Naive thymus-derived CD8-positive, alpha-beta T cell (primary cell): ENCODE measurements around the gene KIF6. TPM values are rescaled to one million over a fixed set of nuclear protein-coding genes. Genes with fewer than 3 reads are reported as not detected.

Experiments used
- ATAC-seq, 2 donors: fragments of 150-1000 bp; cut with Tn5 transposase in 1 of 2; sonication (Bioruptor Pico), chemical (Tn5 transposase) in 1 of 2; 1 replicate in 1 of 2; 2 replicates in 1 of 2; pipeline ENCODE4 v1.10.0; 2021; ENCODE audit warnings: mild to moderate bottlenecking in 2 of 2, moderate library complexity in 2 of 2
- POLR2A ChIA-PET: fragments of 350-600 bp; sonication (Branson Sonifier 250); formaldehyde crosslinking; loops from one replicate; lab custom pipeline; 2021; ENCODE audit warnings: antibody characterized with exemption; lab: Charles Lee
- DNase-seq, 10 donors: peaks; one replicate each; pipeline versions ENCODE4 v3.0.0 to v3.0.0-alpha.2; 2020 to 2022
- H3K27ac Mint-ChIP-seq, 10 donors: one replicate each; pipeline ENCODE4 v1.8.0; 2020 to 2022; ENCODE audit warnings: mild to moderate bottlenecking in 10 of 10, mixed read lengths in 10 of 10, moderate library complexity in 4 of 10, inconsistent platforms in 1 of 10
- H3K27me3 Mint-ChIP-seq, 5 donors: one replicate each; pipeline ENCODE4 v1.8.0; 2021 to 2022; ENCODE audit warnings: mixed read lengths in 5 of 5
- H3K36me3 Mint-ChIP-seq, 3 donors: one replicate each; pipeline ENCODE4 v1.8.0; 2020 to 2022; ENCODE audit warnings: mixed read lengths in 3 of 3, mild to moderate bottlenecking in 2 of 3, inconsistent platforms in 1 of 3
- H3K4me1 Mint-ChIP-seq, 4 donors: one replicate each; pipeline ENCODE4 v1.8.0; 2021 to 2022; ENCODE audit warnings: mixed read lengths in 4 of 4
- H3K4me3 Mint-ChIP-seq, 10 donors: one replicate each; pipeline ENCODE4 v1.8.0; 2020 to 2022; ENCODE audit warnings: mild to moderate bottlenecking in 10 of 10, mixed read lengths in 10 of 10, moderate library complexity in 6 of 10, inconsistent platforms in 1 of 10
- H3K9me3 Mint-ChIP-seq, 9 donors: one replicate each; pipeline ENCODE4 v1.8.0; 2020 to 2022; ENCODE audit warnings: mixed read lengths in 9 of 9, mild to moderate bottlenecking in 3 of 9, inconsistent platforms in 1 of 9, moderate library complexity in 1 of 9
- polyA plus RNA-seq, 3 donors: library from polyadenylated mRNA; unstranded; fragments of 300-500 nt; fragmentation: Illumina TruSeq; gene quantifications; one replicate each; pipeline ENCODE4 v1.2.3, GENCODE V29; 2021
- total RNA-seq, 8 experiments: library from RNA in 2 of 8; stranded (reverse) in 2 of 8; gene quantifications; one replicate each; pipeline ENCODE4 v1.2.3 and lab custom pipeline; 2021 to 2026

Gene KIF6
- total and polyA plus RNA-seq, 5 experiments from 2014 or later: 0.39 TPM; not detected in 4

- ATAC-seq (no peak), DNase-seq (no peak)
- POLR2A ChIA-PET: no interaction called here
- Mint-ChIP-seq H3K4me1 (no peaks in the 10 kb centered on the region), H3K27me3 (peaks cover 0 to 6% (median 5%) of the 10 kb centered on the region in 5 donors), H3K4me3 (no peak overlapping the region), H3K36me3 (peaks cover 0 to 3% (median 0%) of the 10 kb centered on the region in 3 donors), H3K9me3 (peaks cover 0 to 5% (median 0%) of the 10 kb centered on the region in 9 donors), H3K27ac (no peak overlapping the region)
Measured at GRCh38 chr6:39439342-39440038, 285.7 kb downstream of the KIF6 start.

- Mint-ChIP-seq H3K4me3 (no peak overlapping the region), H3K27me3 (peaks cover 0 to 8% (median 5%) of the 10 kb centered on the region in 5 donors), H3K27ac (no peak overlapping the region), H3K4me1 (peaks cover 0 to 10% (median 2%) of the 10 kb centered on the region in 4 donors), H3K9me3 (peaks cover 0 to 5% (median 0%) of the 10 kb centered on the region in 9 donors), H3K36me3 (peaks cover 0 to 3% (median 1%) of the 10 kb centered on the region in 3 donors)
- no peak for DNase-seq
- no peak for ATAC-seq
- POLR2A ChIA-PET: no interaction called here
Measured at GRCh38 chr6:39433630-39434029, 291.6 kb downstream of the KIF6 start.

GRCh38 chr6:39432330-39433025 lies 292.7 kb downstream of the KIF6 start:
- ATAC-seq: no peak
- Mint-ChIP-seq H3K4me3 (no peak overlapping the region), H3K36me3 (peaks cover 0 to 2% (median 1%) of the 10 kb centered on the region in 3 donors), H3K27ac (no peak overlapping the region), H3K4me1 (peaks cover 0 to 10% (median 2%) of the 10 kb centered on the region in 4 donors), H3K9me3 (peaks cover 0 to 5% (median 0%) of the 10 kb centered on the region in 9 donors), H3K27me3 (peaks cover 0 to 8% (median 7%) of the 10 kb centered on the region in 5 donors)
- DNase-seq: no peak
- POLR2A ChIA-PET: no interaction called here

DNA sequence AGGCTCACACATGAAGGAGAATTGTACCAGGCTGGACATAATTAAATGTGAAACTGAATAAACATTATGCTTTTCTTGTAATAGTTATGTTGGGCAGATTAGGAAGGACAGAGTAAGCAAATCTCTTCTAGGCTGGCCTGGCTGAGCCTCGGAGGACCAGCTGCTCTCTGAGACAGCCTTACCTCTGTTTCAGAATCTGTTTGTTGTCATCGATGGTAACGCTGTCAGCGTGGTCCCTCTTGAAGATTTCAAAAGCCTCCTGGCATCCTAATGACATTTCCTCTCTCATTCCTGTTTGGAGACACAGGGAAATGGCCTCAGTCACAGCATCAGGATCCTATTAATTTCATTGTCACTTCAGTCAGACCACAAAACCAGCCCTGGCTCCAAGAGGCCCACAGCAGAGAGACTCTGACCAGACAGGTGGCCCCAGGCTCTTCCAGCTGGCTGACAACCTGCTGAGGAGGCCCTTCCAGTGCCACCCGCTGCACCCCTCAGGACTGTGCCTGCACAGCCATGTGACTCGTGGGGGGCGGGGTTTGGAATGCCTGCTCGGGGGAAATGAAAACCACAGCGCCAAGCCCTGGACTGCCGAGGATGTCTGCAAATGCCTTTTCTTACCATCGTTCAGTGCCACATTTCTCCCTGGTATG lies 294.2 kb downstream of the KIF6 start:
- ATAC-seq: no peak
- peaks cover 0 to 10% (median 2%) of the 10 kb centered on the region in 4 donors for H3K4me1 Mint-ChIP-seq
- DNase-seq: no peak
- POLR2A ChIA-PET: no interaction called here
- peaks cover 0 to 1% (median 0%) of the 10 kb centered on the region in 3 donors for H3K36me3 Mint-ChIP-seq
- no peak overlapping the region for H3K27ac Mint-ChIP-seq
- H3K9me3 Mint-ChIP-seq: no peaks in the 10 kb centered on the region
- H3K27me3 Mint-ChIP-seq: peaks cover 0 to 8% (median 7%) of the 10 kb centered on the region in 5 donors
- peak overlapping the region in 2 of 10 donors; percentile 11 to 13 for H3K4me3 Mint-ChIP-seq

- peaks cover 0 to 8% (median 7%) of the 10 kb centered on the region in 5 donors for H3K27me3 Mint-ChIP-seq
- no peak overlapping the region for H3K4me3 Mint-ChIP-seq
- POLR2A ChIA-PET: no interaction called here
- H3K4me1 Mint-ChIP-seq: peaks cover 0 to 10% (median 2%) of the 10 kb centered on the region in 4 donors
- ATAC-seq (no peak), DNase-seq (no peak)
- H3K36me3 Mint-ChIP-seq: peaks cover 0 to 1% (median 0%) of the 10 kb centered on the region in 3 donors
- no peaks in the 10 kb centered on the region for H3K9me3 Mint-ChIP-seq
- H3K27ac Mint-ChIP-seq: no peak overlapping the region
Measured at GRCh38 chr6:39430446-39430845, 294.8 kb downstream of the KIF6 start.

- POLR2A ChIA-PET: no interaction called here
- ATAC-seq (no peak), DNase-seq (no peak)
- Mint-ChIP-seq H3K9me3 (no peaks in the 10 kb centered on the region), H3K36me3 (peaks cover 0 to 1% (median 0%) of the 10 kb centered on the region in 3 donors), H3K4me1 (peaks cover 0 to 10% (median 2%) of the 10 kb centered on the region in 4 donors), H3K4me3 (no peak overlapping the region), H3K27me3 (peaks cover 0 to 8% (median 7%) of the 10 kb centered on the region in 5 donors), H3K27ac (no peak overlapping the region)
Measured at GRCh38 chr6:39428816-39429215, 296.4 kb downstream of the KIF6 start.

- no peak overlapping the region for H3K27ac Mint-ChIP-seq
- POLR2A ChIA-PET: no interaction called here
- no peaks in the 10 kb centered on the region for H3K9me3 Mint-ChIP-seq
- H3K4me1 Mint-ChIP-seq: peaks cover 0 to 10% (median 2%) of the 10 kb centered on the region in 4 donors
- no peak for DNase-seq
- ATAC-seq: no peak
- peaks cover 0 to 8% (median 6%) of the 10 kb centered on the region in 5 donors for H3K27me3 Mint-ChIP-seq
- H3K4me3 Mint-ChIP-seq: no peak overlapping the region
- peaks cover 0 to 1% (median 0%) of the 10 kb centered on the region in 3 donors for H3K36me3 Mint-ChIP-seq
Measured at GRCh38 chr6:39428152-39428551, 297.1 kb downstream of the KIF6 start.

- H3K36me3 Mint-ChIP-seq: no peaks in the 10 kb centered on the region
- no peak overlapping the region for H3K4me3 Mint-ChIP-seq
Measured at GRCh38 chr6:39426073-39426456, 299.1 kb downstream of the KIF6 start.

GRCh38 chr6:39425346-39426072 lies 299.7 kb downstream of the KIF6 start:
- Mint-ChIP-seq H3K27ac (no peak overlapping the region), H3K36me3 (no peaks in the 10 kb centered on the region), H3K4me3 (no peak overlapping the region), H3K4me1 (no peaks in the 10 kb centered on the region), H3K27me3 (peaks cover 0 to 14% (median 4%) of the 10 kb centered on the region in 5 donors), H3K9me3 (no peaks in the 10 kb centered on the region)
- POLR2A ChIA-PET: no interaction called here
- ATAC-seq (no peak), DNase-seq (no peak)

More at GRCh38 chr6:39426073-39426456, 299.1 kb downstream of the KIF6 start:
- POLR2A ChIA-PET: no interaction called here
- Mint-ChIP-seq H3K4me1 (no peaks in the 10 kb centered on the region), H3K27ac (no peak overlapping the region), H3K9me3 (no peaks in the 10 kb centered on the region), H3K27me3 (peaks cover 0 to 14% (median 4%) of the 10 kb centered on the region in 5 donors)
- ATAC-seq: no peak
- no peak for DNase-seq

DNA sequence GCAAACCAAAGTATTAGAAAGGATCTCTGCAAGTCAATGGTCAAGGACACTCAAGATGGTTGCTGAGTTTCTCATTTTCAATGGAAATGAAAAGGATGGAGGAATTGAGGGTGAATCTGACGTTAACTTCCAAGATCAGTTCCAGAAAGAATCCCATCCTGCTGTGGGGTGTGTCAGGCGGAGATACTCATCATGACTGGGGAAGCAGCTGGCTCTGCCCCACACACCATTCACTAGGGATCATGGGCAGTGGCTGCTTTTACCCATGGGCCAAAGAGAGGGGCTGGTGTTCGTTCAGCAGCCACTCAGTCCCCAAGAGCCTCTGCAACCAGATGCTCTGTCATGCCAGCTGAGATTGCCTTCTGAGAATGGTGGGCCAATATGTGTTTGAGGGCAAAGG lies 300.4 kb downstream of the KIF6 start:
- Mint-ChIP-seq H3K9me3 (no peaks in the 10 kb centered on the region), H3K4me1 (no peaks in the 10 kb centered on the region), H3K27ac (no peak overlapping the region), H3K27me3 (peaks cover 0 to 10% (median 4%) of the 10 kb centered on the region in 5 donors), H3K36me3 (no peaks in the 10 kb centered on the region), H3K4me3 (no peak overlapping the region)
- ATAC-seq: no peak
- POLR2A ChIA-PET: no interaction called here
- no peak for DNase-seq

- Mint-ChIP-seq H3K9me3 (no peaks in the 10 kb centered on the region), H3K27ac (no peak overlapping the region), H3K4me1 (no peaks in the 10 kb centered on the region), H3K27me3 (peaks cover 0 to 9% (median 4%) of the 10 kb centered on the region in 5 donors), H3K36me3 (no peaks in the 10 kb centered on the region), H3K4me3 (no peak overlapping the region)
- POLR2A ChIA-PET: no interaction called here
- DNase-seq: no peak
- ATAC-seq: no peak
Measured at GRCh38 chr6:39422238-39422637, 303.0 kb downstream of the KIF6 start.
